Prostate gland (tissue), 2 donors: ENCODE data around the gene ENPP5.

ENCODE experiments used
- CTCF ChIP-seq, 4 experiments: fragments of 200-600 bp in 2 of 4; fragments of 450-650 bp in 2 of 4; sonication (generic) in 2 of 4; IDR thresholded peaks; 1 replicate in 3 of 4; 2 replicates in 1 of 4; pipeline ENCODE4 v1.5.1; 2016 to 2019; ENCODE audit warnings: antibody characterized with exemption in 4 of 4, mild to moderate bottlenecking in 2 of 4, moderate library complexity in 2 of 4
- POLR2AphosphoS5 ChIP-seq: sonication (generic); formaldehyde crosslinking; IDR thresholded peaks from one replicate; pipeline ENCODE4 v1.6.1; 2017; ENCODE audit warnings: antibody characterized with exemption

- TF ChIP-seq POLR2AphosphoS5 (no peak), CTCF (IDR thresholded peaks at IDR 0.05) (no peak)
These were observed 54.5 kb downstream of the ENPP5 start for GRCh38 chr6:46116289-46116688.
